Subcutaneous abdominal adipose tissue (tissue), 5 donors: ENCODE measurements around the gene TCF7L2.
A peak's percentile ranks its signal among the peaks of the same experiment; 100 is the strongest.

Experiments
- H3K27ac ChIP-seq: one replicate; pipeline ENCODE4 v1.7.0; 2013; ENCODE audit warnings: low read depth, mild to moderate bottlenecking, inconsistent platforms, low read length, moderate library complexity
- H3K27me3 ChIP-seq, 5 donors: one replicate each; pipeline ENCODE4 v1.7.0; 2013; ENCODE audit warnings: low read length in 5 of 5, inconsistent platforms in 1 of 5; ENCODE audit not compliant: control insufficient read depth in 5 of 5, insufficient read depth in 4 of 5
- H3K36me3 ChIP-seq, 5 donors: one replicate each; pipeline ENCODE4 v1.7.0; 2013; ENCODE audit warnings: low read length in 5 of 5; ENCODE audit not compliant: control insufficient read depth in 5 of 5, insufficient read depth in 5 of 5
- H3K4me1 ChIP-seq, 5 donors: one replicate each; pipeline ENCODE4 v1.7.0; 2013; ENCODE audit warnings: low read length in 5 of 5, mild to moderate bottlenecking in 3 of 5, moderate library complexity in 1 of 5; ENCODE audit not compliant: control insufficient read depth in 5 of 5, insufficient read depth in 5 of 5
- H3K4me3 ChIP-seq, 5 donors: one replicate each; pipeline ENCODE4 v1.7.0; 2013; ENCODE audit warnings: low read length in 5 of 5, low read depth in 1 of 5
- H3K9ac ChIP-seq, 5 donors: one replicate each; pipeline ENCODE4 v1.7.0; 2013; ENCODE audit warnings: low read length in 5 of 5, mild to moderate bottlenecking in 4 of 5, moderate library complexity in 3 of 5
- H3K9me3 ChIP-seq, 5 donors: one replicate each; pipeline ENCODE4 v1.7.0; 2013; ENCODE audit warnings: low read length in 5 of 5; ENCODE audit not compliant: control insufficient read depth in 5 of 5
- donor health status: healthy.
- donor health status: healthy.
- donor health status: healthy.
- donor health status: healthy.
- donor health status: healthy.

Gene TCF7L2

DNA sequence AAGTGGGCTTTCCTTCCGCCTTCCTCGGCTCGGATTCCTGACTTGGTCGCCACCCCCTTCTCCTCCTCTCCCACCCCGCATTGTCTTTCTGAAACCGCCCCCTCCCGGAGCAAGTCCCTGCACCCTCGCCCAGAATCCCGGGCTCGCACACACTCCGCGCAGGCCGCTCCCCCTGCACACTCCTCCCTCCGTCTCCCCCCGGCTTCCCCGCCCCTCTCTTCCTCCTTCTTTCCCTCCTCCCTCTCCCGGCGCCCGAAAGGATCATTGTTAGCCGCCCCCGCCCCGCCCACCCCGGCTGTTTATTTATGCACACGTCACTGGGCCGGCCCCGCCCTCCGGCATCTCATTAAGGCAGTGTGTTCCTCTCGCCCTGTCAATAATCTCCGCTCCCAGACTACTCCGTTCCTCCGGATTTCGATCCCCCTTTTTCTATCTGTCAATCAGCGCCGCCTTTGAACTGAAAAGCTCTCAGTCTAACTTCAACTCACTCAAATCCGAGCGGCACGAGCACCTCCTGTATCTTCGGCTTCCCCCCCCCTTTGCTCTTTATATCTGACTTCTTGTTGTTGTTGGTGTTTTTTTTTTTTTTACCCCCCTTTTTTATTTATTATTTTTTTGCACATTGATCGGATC lies at the start of gene TCF7L2:
TSS of gene TCF7L2 (plus strand) at position 373 of the 633 bp plus-strand sequence. CDS start 510 bp downstream, outside the sequence.
- H3K9ac ChIP-seq: peak within 1 kb of the TSS; percentile 70 to 80 (median 77)
- H3K4me1 ChIP-seq: peaks cover 0 to 48% (median 25%) of the 10 kb centered on the region in 5 donors
- no peaks in the 10 kb centered on the region for H3K27me3 ChIP-seq
- H3K27ac ChIP-seq: peak within 1 kb of the TSS; percentile 94
- H3K4me3 ChIP-seq: peak within 1 kb of the TSS; percentile 76 to 93 (median 88)
- no peaks in the 10 kb centered on the region for H3K36me3 ChIP-seq
- no peaks in the 10 kb centered on the region for H3K9me3 ChIP-seq

DNA sequence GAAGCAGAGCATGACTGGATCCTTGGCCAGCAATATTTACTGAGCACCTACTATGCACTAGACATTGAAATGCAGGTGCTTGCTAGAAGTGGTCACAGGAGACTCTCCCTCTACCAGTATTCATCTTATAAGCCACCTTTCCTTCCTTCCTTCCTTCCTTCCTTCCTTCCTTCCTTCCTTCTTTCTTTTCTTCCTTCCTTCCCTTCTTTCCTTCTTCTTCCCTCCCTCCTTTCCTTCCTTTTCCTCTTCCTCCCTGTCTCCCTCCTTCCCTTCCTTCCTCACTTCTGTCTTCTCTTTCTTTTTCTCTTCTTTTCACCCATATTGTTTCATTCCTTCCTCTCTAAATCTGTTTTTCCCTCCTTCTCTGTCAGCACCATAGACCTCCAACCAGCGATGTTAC lies 47.3 kb upstream of the TCF7L2 start:
- Histone ChIP-seq H3K9ac (no peak overlapping the region), H3K4me1 (peaks cover 0 to 9% (median 8%) of the 10 kb centered on the region in 5 donors), H3K27ac (no peak overlapping the region), H3K27me3 (no peaks in the 10 kb centered on the region), H3K4me3 (no peak overlapping the region), H3K9me3 (no peaks in the 10 kb centered on the region), H3K36me3 (no peaks in the 10 kb centered on the region)

DNA sequence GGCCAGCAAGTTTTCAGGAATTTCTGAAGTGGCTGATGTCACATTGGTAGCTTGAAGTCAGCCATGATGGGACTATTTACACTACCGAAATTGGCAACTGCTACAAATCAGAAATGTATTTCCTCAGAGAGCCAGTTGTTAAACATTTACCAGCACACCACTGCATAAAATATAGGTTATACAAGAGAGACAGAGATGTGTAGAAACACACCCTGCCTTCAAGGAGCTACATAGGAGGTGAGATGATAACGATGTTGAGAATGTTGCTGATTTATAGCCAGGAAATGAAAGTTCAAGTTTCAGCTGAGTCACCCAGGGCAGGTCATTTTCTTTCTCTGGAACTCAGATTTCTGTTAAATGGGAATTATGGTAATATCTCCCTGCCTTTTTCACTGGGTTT lies 46.0 kb upstream of the TCF7L2 start:
- no peaks in the 10 kb centered on the region for H3K9me3 ChIP-seq
- no peaks in the 10 kb centered on the region for H3K27me3 ChIP-seq
- no peaks in the 10 kb centered on the region for H3K36me3 ChIP-seq
- H3K4me1 ChIP-seq: peaks cover 0 to 3% (median 2%) of the 10 kb centered on the region in 5 donors
- no peak overlapping the region for H3K4me3 ChIP-seq
- no peak overlapping the region for H3K27ac ChIP-seq
- no peak overlapping the region for H3K9ac ChIP-seq

DNA sequence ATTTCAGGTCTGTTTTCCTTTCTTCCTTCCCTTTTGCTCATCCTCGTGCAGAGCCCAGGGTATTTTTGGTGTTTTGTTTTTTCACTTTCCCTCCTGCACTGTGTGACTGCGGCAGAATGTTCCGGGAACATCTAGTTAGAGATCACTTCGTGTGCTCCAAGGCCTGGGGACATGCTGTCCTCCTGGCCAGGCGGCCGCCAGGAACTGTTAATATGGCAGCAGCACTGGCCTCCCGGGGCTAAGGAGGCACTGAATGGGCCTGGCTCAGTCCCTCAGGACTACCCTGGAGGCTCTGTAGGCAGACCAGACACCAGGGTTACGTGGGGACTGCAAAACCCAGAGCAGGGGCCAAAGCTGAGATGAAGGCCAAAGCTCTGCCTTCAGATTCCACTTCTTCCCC lies 43.1 kb upstream of the TCF7L2 start:
- no peaks in the 10 kb centered on the region for H3K9me3 ChIP-seq
- no peaks in the 10 kb centered on the region for H3K27me3 ChIP-seq
- H3K4me1 ChIP-seq: peaks cover 0 to 10% (median 7%) of the 10 kb centered on the region in 5 donors
- H3K4me3 ChIP-seq: no peak overlapping the region
- H3K27ac ChIP-seq: no peak overlapping the region
- no peak overlapping the region for H3K9ac ChIP-seq
- H3K36me3 ChIP-seq: no peaks in the 10 kb centered on the region

DNA sequence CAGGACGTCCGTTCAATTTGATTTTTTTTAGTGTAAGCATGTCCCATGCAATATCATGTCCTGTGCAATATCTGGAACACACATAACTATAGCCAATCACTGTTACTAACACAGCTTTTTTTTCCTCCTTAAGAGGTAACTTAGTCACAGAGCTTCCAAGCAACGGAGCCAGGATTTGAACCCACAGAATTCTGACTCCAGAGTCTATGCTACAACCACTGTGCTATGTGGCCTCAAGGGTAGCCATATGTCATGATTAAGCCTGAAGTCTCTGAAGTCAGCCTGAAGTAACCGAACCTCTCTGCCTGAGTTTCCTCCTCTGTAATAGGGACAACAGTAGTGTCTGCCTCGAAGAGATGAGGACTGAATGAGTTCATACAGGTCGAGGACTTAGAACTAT lies 42.2 kb upstream of the TCF7L2 start:
- no peaks in the 10 kb centered on the region for H3K36me3 ChIP-seq
- H3K27ac ChIP-seq: no peak overlapping the region
- H3K9me3 ChIP-seq: no peaks in the 10 kb centered on the region
- peaks cover 0 to 11% (median 7%) of the 10 kb centered on the region in 5 donors for H3K4me1 ChIP-seq
- H3K27me3 ChIP-seq: no peaks in the 10 kb centered on the region
- H3K4me3 ChIP-seq: no peak overlapping the region
- H3K9ac ChIP-seq: no peak overlapping the region

DNA sequence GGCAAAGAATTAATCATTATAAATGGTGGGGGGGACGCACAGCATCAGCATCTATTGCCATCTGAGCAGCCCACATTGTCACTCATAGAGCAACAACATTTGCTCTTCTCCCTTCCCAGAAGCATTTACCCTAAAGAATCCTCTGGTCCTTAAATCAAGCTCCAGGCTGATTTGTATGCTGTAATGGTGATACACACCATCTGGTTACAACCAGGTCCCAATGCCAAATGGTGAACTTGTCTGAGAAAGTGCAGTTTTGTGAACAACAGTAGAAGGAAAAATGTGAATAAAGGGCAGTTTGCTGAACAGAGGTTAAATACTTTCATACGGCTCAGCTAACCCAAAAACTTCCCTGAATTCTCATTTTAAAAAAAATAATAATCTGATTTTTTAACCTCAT lies 38.8 kb upstream of the TCF7L2 start:
- Histone ChIP-seq H3K9me3 (no peaks in the 10 kb centered on the region), H3K9ac (no peak overlapping the region), H3K27ac (no peak overlapping the region), H3K36me3 (no peaks in the 10 kb centered on the region), H3K27me3 (no peaks in the 10 kb centered on the region), H3K4me1 (peaks cover 0 to 16% (median 11%) of the 10 kb centered on the region in 5 donors), H3K4me3 (no peak overlapping the region)

DNA sequence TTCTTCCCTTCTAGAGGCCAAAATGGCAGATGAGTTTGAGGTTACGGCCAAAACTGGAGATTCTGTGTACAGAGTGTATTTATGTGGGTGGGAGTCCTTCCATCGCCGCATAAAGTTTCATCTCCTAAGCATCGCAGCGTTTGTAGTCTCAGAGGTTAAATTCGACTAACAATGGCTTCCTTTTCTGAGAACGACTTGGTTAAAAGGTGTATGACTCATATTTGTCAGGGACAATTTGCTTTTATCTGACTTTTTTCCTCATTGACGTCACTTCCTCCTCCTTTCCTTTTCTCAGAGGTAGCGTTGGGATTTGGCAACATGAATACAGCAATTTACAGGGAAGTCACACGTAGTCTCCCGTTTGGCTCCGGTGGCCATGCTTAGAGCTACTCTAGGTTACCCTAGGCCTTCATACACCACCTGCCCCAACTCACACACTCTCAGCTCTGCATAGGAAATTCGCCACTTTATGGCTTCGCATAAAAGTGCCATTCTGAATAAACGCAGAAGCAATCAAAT lies 37.6 kb upstream of the TCF7L2 start:
- no peaks in the 10 kb centered on the region for H3K27me3 ChIP-seq
- H3K4me3 ChIP-seq: no peak overlapping the region
- H3K4me1 ChIP-seq: peaks cover 0 to 16% (median 11%) of the 10 kb centered on the region in 5 donors
- H3K36me3 ChIP-seq: no peaks in the 10 kb centered on the region
- H3K9me3 ChIP-seq: no peaks in the 10 kb centered on the region
- no peak overlapping the region for H3K9ac ChIP-seq
- no peak overlapping the region for H3K27ac ChIP-seq

DNA sequence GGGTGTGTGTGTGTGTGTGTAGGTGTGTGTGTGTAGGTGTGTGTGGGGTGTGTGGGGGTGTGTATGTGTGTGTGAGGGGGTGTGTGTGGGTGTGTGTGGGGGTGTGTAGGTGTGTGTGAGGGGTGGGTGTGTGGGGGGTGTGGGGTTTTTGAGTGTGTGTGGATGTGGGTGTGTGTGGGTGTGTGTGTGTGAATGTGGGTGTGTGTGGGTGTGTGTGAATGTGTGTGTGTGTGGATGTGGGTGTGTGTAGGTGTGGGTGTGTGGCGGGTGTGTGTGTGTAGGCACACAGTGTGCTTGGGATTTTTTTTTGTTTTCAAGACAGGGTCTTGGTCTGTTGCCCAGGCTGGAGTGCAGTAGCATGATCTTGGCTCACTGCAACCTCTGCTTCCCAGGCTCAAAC lies 36.8 kb upstream of the TCF7L2 start:
- no peaks in the 10 kb centered on the region for H3K9me3 ChIP-seq

DNA sequence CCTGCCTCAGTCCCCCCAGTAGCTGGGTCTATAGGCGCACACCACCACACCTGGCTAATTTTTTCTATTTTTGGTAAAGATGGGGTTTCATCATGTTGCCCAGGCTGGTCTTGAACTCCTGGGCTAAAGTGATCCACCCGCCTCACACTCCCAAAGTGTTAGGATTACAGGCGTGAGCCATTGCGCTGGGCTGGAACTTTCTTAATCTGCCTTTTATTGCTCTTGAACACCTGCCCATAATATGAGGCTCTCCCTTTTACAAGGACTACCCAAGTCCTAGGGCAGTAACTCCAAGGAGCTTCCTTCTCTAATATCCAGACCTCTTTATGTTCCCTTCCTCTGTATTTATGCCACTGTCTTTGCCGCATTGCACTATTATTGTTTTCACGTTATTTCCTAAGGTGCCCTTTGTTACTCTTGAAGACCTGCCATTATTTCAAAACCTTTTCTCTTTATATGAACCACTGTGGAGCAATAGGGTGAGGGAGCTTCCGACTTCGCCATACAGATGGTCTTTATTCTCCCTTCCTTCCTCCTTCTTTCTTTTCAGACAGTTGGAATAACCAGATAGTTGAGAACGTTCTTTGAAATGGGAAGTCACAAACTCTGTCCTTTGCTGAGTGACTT lies 36.3 kb upstream of the TCF7L2 start:
- H3K27me3 ChIP-seq: no peaks in the 10 kb centered on the region
- H3K27ac ChIP-seq: no peak overlapping the region
- no peaks in the 10 kb centered on the region for H3K36me3 ChIP-seq
- H3K9ac ChIP-seq: no peak overlapping the region
- peaks cover 0 to 16% (median 11%) of the 10 kb centered on the region in 5 donors for H3K4me1 ChIP-seq
- H3K9me3 ChIP-seq: no peaks in the 10 kb centered on the region
- H3K4me3 ChIP-seq: no peak overlapping the region

More for the DNA sequence above, 36.8 kb upstream of the TCF7L2 start:
- peaks cover 0 to 16% (median 11%) of the 10 kb centered on the region in 5 donors for H3K4me1 ChIP-seq
- H3K9ac ChIP-seq: no peak overlapping the region
- no peaks in the 10 kb centered on the region for H3K27me3 ChIP-seq
- H3K4me3 ChIP-seq: no peak overlapping the region
- no peaks in the 10 kb centered on the region for H3K36me3 ChIP-seq
- H3K27ac ChIP-seq: no peak overlapping the region

DNA sequence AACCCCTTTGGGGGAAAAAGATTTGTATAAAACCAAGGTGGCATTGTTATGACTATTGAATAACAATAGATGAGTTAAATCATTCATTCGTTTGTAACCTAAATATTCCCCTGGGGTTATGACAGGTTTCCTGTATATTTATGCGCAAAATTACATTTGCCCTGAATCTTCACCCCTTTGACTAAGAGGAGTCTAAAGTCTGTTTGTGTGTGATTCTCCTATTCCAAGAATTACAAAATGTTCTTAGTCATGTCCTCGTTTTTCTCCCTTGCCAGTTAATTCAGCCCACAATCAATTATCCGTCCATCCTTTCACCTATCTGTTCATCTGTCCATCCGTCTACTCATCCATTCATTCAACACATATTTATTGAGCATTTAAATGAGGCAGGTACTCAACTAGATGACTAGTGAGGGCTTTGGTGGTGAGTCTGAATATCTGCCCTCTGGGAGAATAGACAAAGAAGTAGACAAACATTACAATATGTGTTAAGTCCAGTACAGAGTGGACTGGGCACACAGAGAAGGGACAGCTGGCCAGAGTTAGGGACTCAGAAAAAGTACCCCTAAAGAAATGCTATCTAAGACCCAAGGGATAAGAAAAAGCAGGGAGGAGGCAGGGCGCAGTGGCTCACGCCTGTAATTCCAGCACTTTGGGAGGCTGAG lies 35.6 kb upstream of the TCF7L2 start:
- Histone ChIP-seq H3K9ac (no peak overlapping the region), H3K36me3 (no peaks in the 10 kb centered on the region), H3K9me3 (no peaks in the 10 kb centered on the region), H3K4me3 (no peak overlapping the region), H3K4me1 (peaks cover 0 to 16% (median 11%) of the 10 kb centered on the region in 5 donors), H3K27ac (no peak overlapping the region), H3K27me3 (no peaks in the 10 kb centered on the region)
